HepG2 (cell line): ENCODE data around the gene ZNF212. TPM values are rescaled to one million over a fixed set of nuclear protein-coding genes. Genes with fewer than 3 reads are reported as not detected.

Experiments
- ADNP ChIP-seq: sonication (generic); formaldehyde crosslinking; IDR thresholded peaks from 2 replicates; pipeline ENCODE4 v1.4.0; 2020; ENCODE audit warnings: missing genetic modification reagents
- ARNTL ChIP-seq: sonication (generic); formaldehyde crosslinking; IDR thresholded peaks from 2 replicates; pipeline ENCODE4 v1.4.0; 2020; ENCODE audit warnings: mild to moderate bottlenecking, missing genetic modification reagents
- EED ChIP-seq: sonication (generic); formaldehyde crosslinking; IDR thresholded peaks from 2 replicates; pipeline ENCODE4 v1.5.0; 2020; ENCODE audit warnings: mild to moderate bottlenecking, missing genetic modification reagents
- ESRRA ChIP-seq: sonication (generic); formaldehyde crosslinking; IDR thresholded peaks from 2 replicates; pipeline ENCODE4 v1.5.1; 2020; ENCODE audit warnings: mild to moderate bottlenecking, low read depth, missing genetic modification reagents
- HOXA5 ChIP-seq: sonication (generic); formaldehyde crosslinking; IDR thresholded peaks from 2 replicates; pipeline ENCODE4 v1.4.0; 2020; ENCODE audit warnings: missing genetic modification reagents
- HOXA7 ChIP-seq: sonication (generic); formaldehyde crosslinking; IDR thresholded peaks from 2 replicates; pipeline ENCODE4 v1.8.1; 2022; ENCODE audit warnings: mild to moderate bottlenecking, missing genetic modification reagents, moderate library complexity
- KAT7 ChIP-seq: IDR thresholded peaks from 2 replicates; pipeline ENCODE4 v1.6.1; 2018; ENCODE audit warnings: borderline replicate concordance, missing compliant biosample characterization
- PHB2 ChIP-seq: fragments of 450-650 bp; IDR thresholded peaks from 2 replicates; pipeline ENCODE4 v1.6.1; 2018; ENCODE audit not compliant: partially characterized antibody
- RAD51 ChIP-seq: fragments of 450-650 bp; IDR thresholded peaks from 2 replicates; pipeline ENCODE4 v1.6.1; 2016; ENCODE audit warnings: borderline replicate concordance
- RXRB ChIP-seq: IDR thresholded peaks from 2 replicates; pipeline ENCODE4 v1.6.1; 2016; ENCODE audit warnings: borderline replicate concordance, missing genetic modification reagents, missing compliant biosample characterization
- SATB2 ChIP-seq: sonication (generic); formaldehyde crosslinking; IDR thresholded peaks from 2 replicates; pipeline ENCODE4 v1.5.0; 2020; ENCODE audit warnings: missing genetic modification reagents
- SMAD3 ChIP-seq: sonication (generic); formaldehyde crosslinking; IDR thresholded peaks from 2 replicates; pipeline ENCODE4 v1.4.0; 2020; ENCODE audit warnings: missing genetic modification reagents
- SNAPC2 ChIP-seq: sonication (generic); formaldehyde crosslinking; IDR thresholded peaks from 2 replicates; pipeline ENCODE4 v1.8.1; 2022; ENCODE audit warnings: mild to moderate bottlenecking, missing genetic modification reagents
- TAF1 ChIP-seq: sonication (generic); formaldehyde crosslinking; IDR thresholded peaks from 2 replicates; pipeline ENCODE4 v1.4.0; 2020; ENCODE audit warnings: missing genetic modification reagents
- TAF15 ChIP-seq: fragments of 200-400 bp; formaldehyde crosslinking; IDR thresholded peaks from one replicate; pipeline ENCODE4 v1.6.1; 2018; ENCODE audit warnings: mild to moderate bottlenecking, low read depth, low read length; ENCODE audit not compliant: poor library complexity, severe bottlenecking
- TCF7 ChIP-seq: sonication (generic); IDR thresholded peaks from 2 replicates; pipeline ENCODE4 v1.6.1; 2016; ENCODE audit warnings: antibody characterized with exemption, low read depth
- TRIM24 ChIP-seq: sonication (generic); formaldehyde crosslinking; IDR thresholded peaks from 2 replicates; pipeline ENCODE4 v1.8.0; 2022; ENCODE audit warnings: mild to moderate bottlenecking, missing genetic modification reagents
- ZFP1 ChIP-seq: IDR thresholded peaks from 2 replicates; pipeline ENCODE4 v1.6.1; 2016
- ZNF136 ChIP-seq: sonication (generic); formaldehyde crosslinking; IDR thresholded peaks from 2 replicates; pipeline ENCODE4 v1.8.1; 2022; ENCODE audit warnings: low read depth, mild to moderate bottlenecking, moderate library complexity, missing genetic modification reagents
- ZNF235 ChIP-seq: sonication (generic); formaldehyde crosslinking; IDR thresholded peaks from 2 replicates; pipeline ENCODE4 v1.8.1; 2023; ENCODE audit warnings: mild to moderate bottlenecking, missing genetic modification reagents, borderline replicate concordance
- ZNF256 ChIP-seq: sonication (generic); formaldehyde crosslinking; conservative IDR thresholded peaks from 2 replicates; pipeline ENCODE4 v1.4.0; 2020; ENCODE audit warnings: missing genetic modification reagents
- ZNF333 ChIP-seq: sonication (generic); formaldehyde crosslinking; IDR thresholded peaks from 2 replicates; pipeline ENCODE4 v1.4.0; 2020; ENCODE audit warnings: mild to moderate bottlenecking, missing genetic modification reagents, borderline replicate concordance
- ZNF572 ChIP-seq: sonication (generic); formaldehyde crosslinking; IDR thresholded peaks from 2 replicates; pipeline ENCODE4 v1.5.1; 2020; ENCODE audit warnings: mild to moderate bottlenecking, missing genetic modification reagents
- ZNF670 ChIP-seq: sonication (generic); formaldehyde crosslinking; IDR thresholded peaks from 2 replicates; pipeline ENCODE4 v1.8.0; 2022; ENCODE audit warnings: mild to moderate bottlenecking, missing genetic modification reagents, borderline replicate concordance
- ZNF740 ChIP-seq: sonication (generic); formaldehyde crosslinking; IDR thresholded peaks from 2 replicates; pipeline ENCODE4 v1.4.0; 2020; ENCODE audit warnings: missing genetic modification reagents
- polyA plus RNA-seq, 8 experiments: library from polyadenylated mRNA; depleted of rRNA in 3 of 8; stranded (reverse) in 7 of 8; unstranded in 1 of 8; fragments of >200 nt; fragmentation: Illumina TruSeq in 4 of 8; extraction: Trizol in 4 of 8; gene quantifications; 2 replicates each; pipeline versions ENCODE4 v1.2.1 to v1.2.3, GENCODE V29; 2011 to 2016; ENCODE audit warnings: low read depth in 4 of 8, missing spikeins in 1 of 8, mixed read lengths in 1 of 8; ENCODE audit not compliant: insufficient read depth in 1 of 8
- total RNA-seq, 5 experiments: library from RNA; depleted of rRNA; stranded (reverse); fragments of >200 nt; fragmentation: Illumina TruSeq; extraction: Trizol; gene quantifications; 2 replicates each; pipeline ENCODE4 v1.2.3, GENCODE V29; 2016; ENCODE audit warnings: low read depth in 1 of 5
- TF ChIP-seq, protein P1 (sequence below): sonication (generic); formaldehyde crosslinking; conservative IDR thresholded peaks from 2 replicates; pipeline ENCODE4 v1.8.0; 2022; ENCODE audit warnings: low read depth, missing genetic modification reagents
- TF ChIP-seq, protein P2 (sequence below): IDR thresholded peaks from 2 replicates; pipeline ENCODE4 v1.6.1; 2016; ENCODE audit warnings: low read depth, control low read depth
- TF ChIP-seq, protein P3 (sequence below): IDR thresholded peaks from 2 replicates; pipeline ENCODE4 v1.6.1; 2016; ENCODE audit warnings: control low read depth

Gene ZNF212
- total and polyA plus RNA-seq, 2 of the 13 experiments (the other 11 are each of a cell fraction or from before 2014, with no cell fraction given): 2.6 to 3.8 TPM

DNA sequence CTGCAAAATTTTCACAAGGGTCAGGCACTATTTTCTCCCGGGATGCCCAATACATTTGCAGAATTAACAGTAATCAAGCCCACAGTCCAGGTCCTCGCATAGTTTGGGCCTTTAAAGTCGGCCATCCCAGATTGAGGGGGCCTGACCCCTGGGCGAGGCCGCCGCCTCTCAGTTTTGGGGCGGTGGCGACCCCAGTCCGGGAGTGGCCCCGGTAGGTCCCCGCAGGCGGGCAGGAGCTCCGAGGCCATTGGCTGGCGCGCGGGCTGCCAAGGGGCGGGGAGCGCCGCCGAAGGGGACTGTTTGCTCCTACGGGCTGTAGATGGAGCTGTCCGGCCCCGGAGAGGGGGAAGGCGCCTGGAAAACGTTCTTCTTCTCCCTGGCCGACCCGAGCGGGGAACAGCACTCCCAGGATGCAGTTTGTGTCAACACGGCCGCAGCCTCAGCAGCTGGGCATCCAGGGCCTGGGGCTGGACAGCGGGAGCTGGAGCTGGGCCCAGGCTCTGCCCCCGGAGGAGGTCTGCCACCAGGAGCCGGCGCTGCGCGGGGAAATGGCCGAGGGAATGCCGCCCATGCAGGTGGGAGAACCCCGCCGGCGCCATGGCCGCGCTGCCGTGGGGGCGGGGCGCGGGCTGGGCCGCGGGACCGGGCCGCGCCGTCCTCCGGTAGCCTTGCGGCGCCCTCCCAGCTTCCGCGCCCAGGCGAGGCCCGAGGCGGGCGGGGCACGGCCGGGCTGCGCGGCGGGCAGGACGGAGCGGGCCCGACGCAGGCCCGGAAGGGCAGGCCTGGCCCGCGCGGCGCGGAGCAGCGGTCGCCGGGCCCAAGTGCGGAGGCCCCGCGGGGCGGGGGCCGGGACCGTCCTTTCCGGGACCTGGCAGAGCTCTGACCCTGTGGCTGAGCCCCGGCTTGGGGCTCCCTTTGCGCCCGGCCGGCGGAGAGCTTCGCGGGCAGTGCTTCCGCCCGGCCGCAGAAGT lies 44.0 kb upstream of the ZNF212 start, which contains the start of gene ZNF282 (continued):
- peak; percentile 76 for TF ChIP-seq RXRB (CRISPR knock-in tag)
- TF ChIP-seq, protein P1, sequence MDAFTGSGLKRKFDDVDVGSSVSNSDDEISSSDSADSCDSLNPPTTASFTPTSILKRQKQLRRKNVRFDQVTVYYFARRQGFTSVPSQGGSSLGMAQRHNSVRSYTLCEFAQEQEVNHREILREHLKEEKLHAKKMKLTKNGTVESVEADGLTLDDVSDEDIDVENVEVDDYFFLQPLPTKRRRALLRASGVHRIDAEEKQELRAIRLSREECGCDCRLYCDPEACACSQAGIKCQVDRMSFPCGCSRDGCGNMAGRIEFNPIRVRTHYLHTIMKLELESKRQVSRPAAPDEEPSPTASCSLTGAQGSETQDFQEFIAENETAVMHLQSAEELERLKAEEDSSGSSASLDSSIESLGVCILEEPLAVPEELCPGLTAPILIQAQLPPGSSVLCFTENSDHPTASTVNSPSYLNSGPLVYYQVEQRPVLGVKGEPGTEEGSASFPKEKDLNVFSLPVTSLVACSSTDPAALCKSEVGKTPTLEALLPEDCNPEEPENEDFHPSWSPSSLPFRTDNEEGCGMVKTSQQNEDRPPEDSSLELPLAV (CRISPR knock-in tag): no peak
- peak; percentile 91 for TF ChIP-seq TAF1 (CRISPR knock-in tag)
- no peak for TF ChIP-seq SNAPC2 (CRISPR knock-in tag)
- TF ChIP-seq SMAD3 (CRISPR knock-in tag): peak; percentile 80
- TF ChIP-seq ZNF670 (CRISPR knock-in tag): peak; percentile 68; the same call in 1 of the 2 replicates
- TF ChIP-seq, protein P2, sequence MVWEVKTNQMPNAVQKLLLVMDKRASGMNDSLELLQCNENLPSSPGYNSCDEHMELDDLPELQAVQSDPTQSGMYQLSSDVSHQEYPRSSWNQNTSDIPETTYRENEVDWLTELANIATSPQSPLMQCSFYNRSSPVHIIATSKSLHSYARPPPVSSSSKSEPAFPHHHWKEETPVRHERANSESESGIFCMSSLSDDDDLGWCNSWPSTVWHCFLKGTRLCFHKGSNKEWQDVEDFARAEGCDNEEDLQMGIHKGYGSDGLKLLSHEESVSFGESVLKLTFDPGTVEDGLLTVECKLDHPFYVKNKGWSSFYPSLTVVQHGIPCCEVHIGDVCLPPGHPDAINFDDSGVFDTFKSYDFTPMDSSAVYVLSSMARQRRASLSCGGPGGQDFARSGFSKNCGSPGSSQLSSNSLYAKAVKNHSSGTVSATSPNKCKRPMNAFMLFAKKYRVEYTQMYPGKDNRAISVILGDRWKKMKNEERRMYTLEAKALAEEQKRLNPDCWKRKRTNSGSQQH: no peak
- TF ChIP-seq HOXA7 (CRISPR knock-in tag): no peak
- no peak for TF ChIP-seq ZNF136 (CRISPR knock-in tag)
- TF ChIP-seq ZNF256 (CRISPR knock-in tag): 0 out of 2 replicates have a peak, but pooled peaks have one; percentile 46
- TF ChIP-seq TCF7: no peak
- TF ChIP-seq RAD51: no peak
- TF ChIP-seq ZNF572 (CRISPR knock-in tag): no peak
- no peak for TF ChIP-seq ZFP1 (CRISPR knock-in tag)
- peak; percentile 56; the same call in 1 of the 2 replicates for TF ChIP-seq ZNF235 (CRISPR knock-in tag)
- TF ChIP-seq TAF15: no peak
- TF ChIP-seq PHB2: no peak
- peak; percentile 15; the same call in 1 of the 2 replicates for TF ChIP-seq ARNTL
- TF ChIP-seq, protein P3, sequence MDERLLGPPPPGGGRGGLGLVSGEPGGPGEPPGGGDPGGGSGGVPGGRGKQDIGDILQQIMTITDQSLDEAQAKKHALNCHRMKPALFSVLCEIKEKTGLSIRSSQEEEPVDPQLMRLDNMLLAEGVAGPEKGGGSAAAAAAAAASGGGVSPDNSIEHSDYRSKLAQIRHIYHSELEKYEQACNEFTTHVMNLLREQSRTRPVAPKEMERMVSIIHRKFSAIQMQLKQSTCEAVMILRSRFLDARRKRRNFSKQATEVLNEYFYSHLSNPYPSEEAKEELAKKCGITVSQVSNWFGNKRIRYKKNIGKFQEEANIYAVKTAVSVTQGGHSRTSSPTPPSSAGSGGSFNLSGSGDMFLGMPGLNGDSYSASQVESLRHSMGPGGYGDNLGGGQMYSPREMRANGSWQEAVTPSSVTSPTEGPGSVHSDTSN (CRISPR knock-in tag): no peak
- no peak for TF ChIP-seq ADNP (CRISPR knock-in tag)
- TF ChIP-seq TRIM24: no peak
- 0 out of 2 replicates have a peak, but pooled peaks have one; percentile 41 for TF ChIP-seq EED (CRISPR knock-in tag)
- TF ChIP-seq HOXA5: no peak; the same call in 1 of the 2 replicates
- peak; percentile 29; the same call in 1 of the 2 replicates for TF ChIP-seq ESRRA (CRISPR knock-in tag)
- no peak for TF ChIP-seq KAT7 (CRISPR knock-in tag)
- no peak; the same call in none of the 2 replicates for TF ChIP-seq SATB2 (CRISPR knock-in tag)
- no peak for TF ChIP-seq ZNF740 (CRISPR knock-in tag)
- TF ChIP-seq ZNF333: peak; percentile 20; the same call in 1 of the 2 replicates
